AG04449 (cell line): ENCODE measurements around the gene BRIX1.
"Not testable (repeated sequence)": the region's sequence is repeated elsewhere in the genome, so short reads cannot be mapped to it uniquely, and the experiment has no call there.

Experiments used
- CTCF ChIA-PET: fragments of 350-600 bp; formaldehyde crosslinking; extraction: SDS; loops from one replicate; lab custom pipeline; 2021; ENCODE audit warnings: antibody characterized with exemption; lab: Yijun Ruan, JAX
- POLR2A ChIA-PET: fragments of 400-600, 350-600 bp; formaldehyde crosslinking; extraction: SDS; loops from one replicate; lab custom pipeline; 2020; ENCODE audit warnings: antibody characterized with exemption, inconsistent platforms; lab: Yijun Ruan, JAX
- DNase-seq: peaks from one replicate; pipeline ENCODE4 v3.0.0-alpha.2; 2010; ENCODE audit warnings: low read depth, low spot score
- H3K4me3 ChIP-seq: 2 replicates; pipeline ENCODE4 v1.5.1; 2011; ENCODE audit warnings: low read depth, mild to moderate bottlenecking, control low read depth, low read length
- TF ChIP-seq, protein P1 (sequence below): IDR thresholded peaks from one replicate; pipeline ENCODE4 v1.5.1; 2011; ENCODE audit warnings: mild to moderate bottlenecking, moderate library complexity, low read length, control low read depth, inconsistent platforms; ENCODE audit not compliant: insufficient read depth; ENCODE audit errors: missing control alignments

BRIX1 gene

DNA sequence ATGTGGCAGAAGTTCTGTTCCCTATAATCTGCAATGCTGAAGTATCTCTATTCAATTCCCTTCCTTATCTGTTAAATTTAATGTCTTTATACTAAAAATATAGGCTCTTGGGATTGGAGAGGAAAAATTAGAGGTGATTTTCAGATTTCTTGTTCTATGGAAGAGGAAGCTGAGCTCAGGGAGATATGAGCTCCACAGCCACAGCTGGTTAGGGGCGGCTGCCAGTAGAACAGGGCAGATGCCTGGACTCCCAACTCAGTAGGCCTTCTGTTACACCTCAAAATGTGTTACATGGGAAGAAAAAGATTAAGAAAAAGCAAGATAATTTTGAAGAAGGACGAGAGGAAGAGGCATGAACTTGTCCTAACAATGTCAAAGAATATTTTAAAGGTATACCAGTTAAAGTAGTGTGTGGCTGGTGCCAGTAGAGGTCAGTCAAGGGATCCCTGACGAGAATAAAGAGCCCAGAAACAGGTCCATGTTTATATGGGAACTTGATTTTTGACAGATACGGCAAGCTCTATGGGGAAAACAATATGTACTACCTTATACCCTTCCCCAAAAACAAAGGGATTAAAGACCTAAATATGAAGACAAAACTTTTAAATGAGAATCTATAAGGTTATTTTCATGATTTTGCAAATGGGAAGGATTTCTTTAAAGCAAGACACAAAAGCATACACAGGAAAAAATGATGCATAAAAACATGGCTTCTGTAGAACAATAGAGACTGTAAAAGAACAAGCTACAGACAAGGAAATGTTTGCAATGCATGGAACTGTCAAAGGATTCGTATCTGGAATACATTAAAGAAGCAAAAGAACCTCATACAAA, 42.6 kb downstream of the BRIX1 start:
- TF ChIP-seq, protein P1, sequence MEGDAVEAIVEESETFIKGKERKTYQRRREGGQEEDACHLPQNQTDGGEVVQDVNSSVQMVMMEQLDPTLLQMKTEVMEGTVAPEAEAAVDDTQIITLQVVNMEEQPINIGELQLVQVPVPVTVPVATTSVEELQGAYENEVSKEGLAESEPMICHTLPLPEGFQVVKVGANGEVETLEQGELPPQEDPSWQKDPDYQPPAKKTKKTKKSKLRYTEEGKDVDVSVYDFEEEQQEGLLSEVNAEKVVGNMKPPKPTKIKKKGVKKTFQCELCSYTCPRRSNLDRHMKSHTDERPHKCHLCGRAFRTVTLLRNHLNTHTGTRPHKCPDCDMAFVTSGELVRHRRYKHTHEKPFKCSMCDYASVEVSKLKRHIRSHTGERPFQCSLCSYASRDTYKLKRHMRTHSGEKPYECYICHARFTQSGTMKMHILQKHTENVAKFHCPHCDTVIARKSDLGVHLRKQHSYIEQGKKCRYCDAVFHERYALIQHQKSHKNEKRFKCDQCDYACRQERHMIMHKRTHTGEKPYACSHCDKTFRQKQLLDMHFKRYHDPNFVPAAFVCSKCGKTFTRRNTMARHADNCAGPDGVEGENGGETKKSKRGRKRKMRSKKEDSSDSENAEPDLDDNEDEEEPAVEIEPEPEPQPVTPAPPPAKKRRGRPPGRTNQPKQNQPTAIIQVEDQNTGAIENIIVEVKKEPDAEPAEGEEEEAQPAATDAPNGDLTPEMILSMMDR: peak; percentile 54
- POLR2A ChIA-PET: no interaction called here
- H3K4me3 ChIP-seq: no peak overlapping the region
- DNase-seq: no peak
- CTCF ChIA-PET: interaction anchor here (0.7 to 7.4 kb wide), 21 partner anchors 8 to 977 kb away, joined by 3 to 72 read pairs (median 5); no protein-coding TSS in a partner anchor

DNA sequence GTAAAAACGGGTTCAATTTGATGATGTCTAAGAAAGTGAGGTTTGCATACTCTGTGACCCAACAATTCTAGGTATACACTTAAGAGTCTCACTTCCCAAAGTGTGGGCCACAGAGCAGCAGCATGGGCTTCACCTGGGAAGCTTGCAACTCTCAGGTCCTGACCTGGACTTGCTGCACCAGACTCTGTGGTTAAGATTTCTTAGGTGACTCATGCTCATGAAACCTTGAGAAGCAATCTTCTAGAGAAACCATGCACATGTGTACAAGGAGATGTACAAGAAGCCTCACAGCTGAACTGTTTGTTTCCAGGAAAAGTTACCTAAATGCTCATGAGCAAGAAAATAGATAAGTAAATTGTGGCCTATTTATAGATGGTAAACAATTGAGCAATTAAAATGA, 43.8 kb downstream of the BRIX1 start:
- ChIA-PET POLR2A (no interaction called here), CTCF (interaction anchor here (1.1 to 7.4 kb wide), 9 partner anchors 9 to 47 kb away, joined by 3 to 72 read pairs (median 5); no protein-coding TSS in a partner anchor)
- peak; percentile 33 for DNase-seq
- TF ChIP-seq, protein P1: no peak
- no peak overlapping the region for H3K4me3 ChIP-seq

DNA sequence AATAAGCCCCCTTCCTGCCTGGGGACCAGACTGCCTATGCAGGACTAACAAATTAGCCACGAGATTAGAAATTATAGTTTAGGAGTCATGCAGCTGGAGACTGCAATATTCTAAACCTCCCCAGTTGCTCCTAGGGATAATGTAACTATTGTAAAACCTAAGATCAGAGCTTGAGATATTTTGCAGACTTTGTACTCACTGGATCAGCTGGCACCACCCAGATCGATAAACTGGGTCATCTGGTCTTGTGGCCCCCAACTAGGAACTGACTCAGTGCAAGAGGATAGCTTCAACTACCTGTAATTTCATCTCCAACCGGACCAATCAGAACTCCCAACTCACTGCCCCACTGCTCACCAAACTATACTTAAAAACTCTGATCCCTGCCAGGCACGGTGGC, 52.0 kb downstream of the BRIX1 start:
- POLR2A ChIA-PET: no interaction called here
- CTCF ChIA-PET: interaction anchor here (1.1 kb wide), 1 partner anchor 36 kb away, joined by 4 read pairs; no protein-coding TSS in a partner anchor
- TF ChIP-seq, protein P1: no peak
- H3K4me3 ChIP-seq: no peak overlapping the region
- DNase-seq: no peak

GRCh38 chr5:34968258-34968657, 52.7 kb downstream of the BRIX1 start:
- TF ChIP-seq, protein P1: no peak
- DNase-seq: no peak
- ChIA-PET CTCF (interaction anchor here (0.7 to 1.0 kb wide), 3 partner anchors 8 to 36 kb away, joined by 3 to 4 read pairs (median 3); no protein-coding TSS in a partner anchor), POLR2A (no interaction called here)
- no peak overlapping the region for H3K4me3 ChIP-seq

DNA sequence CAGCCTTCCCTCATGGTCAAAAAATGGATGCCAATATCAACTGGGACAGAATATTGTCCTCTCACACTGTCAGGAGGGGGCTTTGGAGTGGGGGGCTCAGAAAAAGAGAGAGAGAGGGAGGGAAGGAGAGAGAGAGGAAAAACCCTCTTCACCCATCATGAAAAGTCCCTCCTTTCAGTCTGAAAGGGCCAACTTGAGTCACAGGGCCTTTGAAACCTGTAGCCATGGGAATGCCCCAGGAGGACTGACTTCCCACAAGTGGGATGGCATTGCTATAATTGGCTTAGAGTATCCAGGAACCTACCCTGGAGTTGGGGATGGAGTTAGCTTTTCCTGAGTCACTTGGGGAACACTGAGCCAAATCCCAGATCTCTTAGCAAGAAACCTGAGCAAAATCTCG, 55.0 kb downstream of the BRIX1 start:
- TF ChIP-seq, protein P1: no peak
- H3K4me3 ChIP-seq: no peak overlapping the region
- ChIA-PET POLR2A (no interaction called here), CTCF (interaction anchor here (1.2 kb wide), 1 partner anchor 14 kb away, joined by 3 read pairs; no protein-coding TSS in a partner anchor)
- no peak for DNase-seq

DNA sequence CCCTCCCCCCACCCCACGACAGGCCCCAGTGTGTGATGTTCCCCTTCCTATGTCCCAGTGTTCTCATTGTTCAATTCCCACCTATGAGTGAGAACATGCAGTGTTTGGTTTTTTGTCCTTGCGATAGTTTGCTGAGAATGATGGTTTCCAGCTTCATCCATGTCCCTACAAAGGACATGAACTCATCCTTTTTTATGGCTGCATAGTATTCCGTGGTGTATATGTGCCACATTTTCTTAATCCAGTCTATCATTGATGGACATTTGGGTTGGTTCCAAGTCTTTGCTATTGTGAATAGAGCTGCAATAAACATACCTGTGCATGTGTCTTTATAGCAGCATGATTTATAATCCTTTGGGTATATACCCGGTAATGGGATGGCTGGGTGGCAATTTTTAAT, 56.1 kb downstream of the BRIX1 start:
- POLR2A ChIA-PET, H3K4me3 ChIP-seq, DNase-seq: not testable (repeated sequence)
- CTCF ChIA-PET: interaction anchor here (1.0 kb wide), 1 partner anchor 32 kb away, joined by 5 read pairs; no protein-coding TSS in a partner anchor
